ENCODE measurements around the gene NCOA1.
"Not testable (repeated sequence)": the region's sequence is repeated elsewhere in the genome, so short reads cannot be mapped to it uniquely, and the experiment has no call there.

NCOA1 gene

GRCh38 chr2:24586955-24587354, 95.9 kb downstream of the NCOA1 start:
- no peak for DNase-seq

GRCh38 chr2:24588294-24588693, 97.2 kb downstream of the NCOA1 start:
- no peak for DNase-seq

GRCh38 chr2:24592441-24593100, 101.5 kb downstream of the NCOA1 start:
- no peak for DNase-seq

- peak; percentile 13 for DNase-seq
Measured at GRCh38 chr2:24594283-24594682, 103.2 kb downstream of the NCOA1 start.

GRCh38 chr2:24597181-24597870, 106.3 kb downstream of the NCOA1 start:
- DNase-seq: no peak

- not testable (repeated sequence) for DNase-seq
Measured at GRCh38 chr2:24600140-24600539, 109.1 kb downstream of the NCOA1 start.

- DNase-seq: no peak
Measured at GRCh38 chr2:24611631-24612030, 120.6 kb downstream of the NCOA1 start.

GRCh38 chr2:24613154-24613814, 122.2 kb downstream of the NCOA1 start:
- DNase-seq: peak; percentile 43

GRCh38 chr2:24616616-24617015, 125.6 kb downstream of the NCOA1 start:
- no peak for DNase-seq

- DNase-seq: peak; percentile 20
Measured at GRCh38 chr2:24617424-24617823, 126.4 kb downstream of the NCOA1 start.

GRCh38 chr2:24618144-24618543, 127.1 kb downstream of the NCOA1 start:
- DNase-seq: no peak

- DNase-seq: no peak
Measured at GRCh38 chr2:24618680-24619079, 127.6 kb downstream of the NCOA1 start.

- DNase-seq: peak; percentile 31
Measured at GRCh38 chr2:24620936-24621335, 129.9 kb downstream of the NCOA1 start.

- no peak for DNase-seq
Measured at GRCh38 chr2:24621779-24622538, 130.9 kb downstream of the NCOA1 start.

GRCh38 chr2:24623535-24623934, 132.5 kb downstream of the NCOA1 start:
- DNase-seq: no peak

- DNase-seq: no peak
Measured at GRCh38 chr2:24625728-24626127, 134.7 kb downstream of the NCOA1 start.

GRCh38 chr2:24626131-24626530, 135.1 kb downstream of the NCOA1 start:
- DNase-seq: no peak

- DNase-seq: no peak
Measured at GRCh38 chr2:24628746-24629145, 137.7 kb downstream of the NCOA1 start.

GRCh38 chr2:24632172-24632571, 141.1 kb downstream of the NCOA1 start:
- no peak for DNase-seq

- peak; percentile 33 for DNase-seq
Measured at GRCh38 chr2:24635181-24635580, 144.1 kb downstream of the NCOA1 start.

GRCh38 chr2:24638568-24638967, 147.5 kb downstream of the NCOA1 start:
- no peak for DNase-seq

GRCh38 chr2:24642351-24642750, 151.3 kb downstream of the NCOA1 start:
- DNase-seq: no peak

GRCh38 chr2:24643051-24643450, 152.0 kb downstream of the NCOA1 start:
- DNase-seq: no peak
